ENCODE measurements around the gene ZNF281. TPM values are rescaled to one million over a fixed set of nuclear protein-coding genes. Genes with fewer than 3 reads are reported as not detected.

ZNF281 gene
- total RNA-seq, 1 donor from 2014 or later = 11.5 TPM

GRCh38 chr1:200432586-200432985, 22.8 kb upstream of the ZNF281 start:
- H3K27me3 ChIP-seq (ENCODE audit: control insufficient read depth in 3 of 3, insufficient read depth in 3 of 3, low read length in 3 of 3) = no peaks in the 10 kb centered on the region
- no peaks in the 10 kb centered on the region for H3K9me3 ChIP-seq (ENCODE audit: control insufficient read depth in 3 of 3, low read length in 3 of 3)
- H3K36me3 ChIP-seq (ENCODE audit: control insufficient read depth in 3 of 3, insufficient read depth in 3 of 3, low read length in 3 of 3) = no peaks in the 10 kb centered on the region
- H3K4me3 ChIP-seq (ENCODE audit: low read length in 3 of 3) = no peak overlapping the region
- peaks cover 0 to 1% (median 0%) of the 10 kb centered on the region in 3 donors for H3K4me1 ChIP-seq (ENCODE audit: control insufficient read depth in 3 of 3, insufficient read depth in 3 of 3, low read length in 3 of 3)
- H3K27ac ChIP-seq (ENCODE audit: low read depth, low read length) = no peak overlapping the region
- no peak overlapping the region for H3K9ac ChIP-seq (ENCODE audit: low read depth in 1 of 3, low read length in 3 of 3)

- H3K36me3 ChIP-seq (ENCODE audit: control insufficient read depth in 3 of 3, insufficient read depth in 3 of 3, low read length in 3 of 3) = no peaks in the 10 kb centered on the region
- H3K27ac ChIP-seq (ENCODE audit: low read depth, low read length) = no peak overlapping the region
- H3K9ac ChIP-seq (ENCODE audit: low read depth in 1 of 3, low read length in 3 of 3) = no peak overlapping the region
- H3K4me1 ChIP-seq (ENCODE audit: control insufficient read depth in 3 of 3, insufficient read depth in 3 of 3, low read length in 3 of 3) = no peaks in the 10 kb centered on the region
- H3K4me3 ChIP-seq (ENCODE audit: low read length in 3 of 3) = no peak overlapping the region
- H3K27me3 ChIP-seq (ENCODE audit: control insufficient read depth in 3 of 3, insufficient read depth in 3 of 3, low read length in 3 of 3) = no peaks in the 10 kb centered on the region
- no peaks in the 10 kb centered on the region for H3K9me3 ChIP-seq (ENCODE audit: control insufficient read depth in 3 of 3, low read length in 3 of 3)
These were observed 19.4 kb upstream of the ZNF281 start for GRCh38 chr1:200429221-200429751.

GRCh38 chr1:200428482-200429205, 18.8 kb upstream of the ZNF281 start:
- no peaks in the 10 kb centered on the region for H3K36me3 ChIP-seq (ENCODE audit: control insufficient read depth in 3 of 3, insufficient read depth in 3 of 3, low read length in 3 of 3)
- no peak overlapping the region for H3K4me3 ChIP-seq (ENCODE audit: low read length in 3 of 3)
- no peaks in the 10 kb centered on the region for H3K4me1 ChIP-seq (ENCODE audit: control insufficient read depth in 3 of 3, insufficient read depth in 3 of 3, low read length in 3 of 3)
- H3K9me3 ChIP-seq (ENCODE audit: control insufficient read depth in 3 of 3, low read length in 3 of 3) = no peaks in the 10 kb centered on the region
- no peaks in the 10 kb centered on the region for H3K27me3 ChIP-seq (ENCODE audit: control insufficient read depth in 3 of 3, insufficient read depth in 3 of 3, low read length in 3 of 3)
- no peak overlapping the region for H3K9ac ChIP-seq (ENCODE audit: low read depth in 1 of 3, low read length in 3 of 3)
- no peak overlapping the region for H3K27ac ChIP-seq (ENCODE audit: low read depth, low read length)

- H3K36me3 ChIP-seq (ENCODE audit: control insufficient read depth in 3 of 3, insufficient read depth in 3 of 3, low read length in 3 of 3) = no peaks in the 10 kb centered on the region
- H3K4me1 ChIP-seq (ENCODE audit: control insufficient read depth in 3 of 3, insufficient read depth in 3 of 3, low read length in 3 of 3) = no peaks in the 10 kb centered on the region
- no peak overlapping the region for H3K9ac ChIP-seq (ENCODE audit: low read depth in 1 of 3, low read length in 3 of 3)
- no peak overlapping the region for H3K4me3 ChIP-seq (ENCODE audit: low read length in 3 of 3)
- H3K27ac ChIP-seq (ENCODE audit: low read depth, low read length) = no peak overlapping the region
- no peaks in the 10 kb centered on the region for H3K27me3 ChIP-seq (ENCODE audit: control insufficient read depth in 3 of 3, insufficient read depth in 3 of 3, low read length in 3 of 3)
- no peaks in the 10 kb centered on the region for H3K9me3 ChIP-seq (ENCODE audit: control insufficient read depth in 3 of 3, low read length in 3 of 3)
These were observed 17.9 kb upstream of the ZNF281 start for GRCh38 chr1:200427744-200428143.

- H3K27ac ChIP-seq (ENCODE audit: low read depth, low read length) = no peak overlapping the region
- H3K4me3 ChIP-seq (ENCODE audit: low read length in 3 of 3) = no peak overlapping the region
- no peak overlapping the region for H3K9ac ChIP-seq (ENCODE audit: low read depth in 1 of 3, low read length in 3 of 3)
- H3K4me1 ChIP-seq (ENCODE audit: control insufficient read depth in 3 of 3, insufficient read depth in 3 of 3, low read length in 3 of 3) = no peaks in the 10 kb centered on the region
- H3K9me3 ChIP-seq (ENCODE audit: control insufficient read depth in 3 of 3, low read length in 3 of 3) = no peaks in the 10 kb centered on the region
- no peaks in the 10 kb centered on the region for H3K27me3 ChIP-seq (ENCODE audit: control insufficient read depth in 3 of 3, insufficient read depth in 3 of 3, low read length in 3 of 3)
- H3K36me3 ChIP-seq (ENCODE audit: control insufficient read depth in 3 of 3, insufficient read depth in 3 of 3, low read length in 3 of 3) = no peaks in the 10 kb centered on the region
These were observed 16.4 kb upstream of the ZNF281 start for GRCh38 chr1:200426196-200426595.

GRCh38 chr1:200423235-200423634, 13.4 kb upstream of the ZNF281 start:
- no peak overlapping the region for H3K9ac ChIP-seq (ENCODE audit: low read depth in 1 of 3, low read length in 3 of 3)
- no peak overlapping the region for H3K27ac ChIP-seq (ENCODE audit: low read depth, low read length)
- H3K4me1 ChIP-seq (ENCODE audit: control insufficient read depth in 3 of 3, insufficient read depth in 3 of 3, low read length in 3 of 3) = no peaks in the 10 kb centered on the region
- H3K4me3 ChIP-seq (ENCODE audit: low read length in 3 of 3) = no peak overlapping the region
- H3K36me3 ChIP-seq (ENCODE audit: control insufficient read depth in 3 of 3, insufficient read depth in 3 of 3, low read length in 3 of 3) = no peaks in the 10 kb centered on the region
- no peaks in the 10 kb centered on the region for H3K27me3 ChIP-seq (ENCODE audit: control insufficient read depth in 3 of 3, insufficient read depth in 3 of 3, low read length in 3 of 3)
- H3K9me3 ChIP-seq (ENCODE audit: control insufficient read depth in 3 of 3, low read length in 3 of 3) = no peaks in the 10 kb centered on the region

GRCh38 chr1:200422211-200422610, 12.4 kb upstream of the ZNF281 start:
- Histone ChIP-seq H3K9ac (ENCODE audit: low read depth in 1 of 3, low read length in 3 of 3) (no peak overlapping the region), H3K27ac (ENCODE audit: low read depth, low read length) (no peak overlapping the region), H3K9me3 (ENCODE audit: control insufficient read depth in 3 of 3, low read length in 3 of 3) (no peaks in the 10 kb centered on the region), H3K36me3 (ENCODE audit: control insufficient read depth in 3 of 3, insufficient read depth in 3 of 3, low read length in 3 of 3) (no peaks in the 10 kb centered on the region), H3K4me1 (ENCODE audit: control insufficient read depth in 3 of 3, insufficient read depth in 3 of 3, low read length in 3 of 3) (no peaks in the 10 kb centered on the region), H3K4me3 (ENCODE audit: low read length in 3 of 3) (no peak overlapping the region), H3K27me3 (ENCODE audit: control insufficient read depth in 3 of 3, insufficient read depth in 3 of 3, low read length in 3 of 3) (no peaks in the 10 kb centered on the region)

- Histone ChIP-seq H3K27ac (ENCODE audit: low read depth, low read length) (peak overlapping the region; percentile 21), H3K27me3 (ENCODE audit: control insufficient read depth in 3 of 3, insufficient read depth in 3 of 3, low read length in 3 of 3) (no peaks in the 10 kb centered on the region), H3K9me3 (ENCODE audit: control insufficient read depth in 3 of 3, low read length in 3 of 3) (no peaks in the 10 kb centered on the region), H3K9ac (ENCODE audit: low read depth in 1 of 3, low read length in 3 of 3) (no peak overlapping the region), H3K4me3 (ENCODE audit: low read length in 3 of 3) (no peak overlapping the region), H3K4me1 (ENCODE audit: control insufficient read depth in 3 of 3, insufficient read depth in 3 of 3, low read length in 3 of 3) (peaks cover 5 to 9% (median 6%) of the 10 kb centered on the region in 3 donors), H3K36me3 (ENCODE audit: control insufficient read depth in 3 of 3, insufficient read depth in 3 of 3, low read length in 3 of 3) (no peaks in the 10 kb centered on the region)
These were observed 6.2 kb upstream of the ZNF281 start for GRCh38 chr1:200415789-200416593.

GRCh38 chr1:200415227-200415626, 5.4 kb upstream of the ZNF281 start:
- Histone ChIP-seq H3K27ac (ENCODE audit: low read depth, low read length) (no peak overlapping the region), H3K27me3 (ENCODE audit: control insufficient read depth in 3 of 3, insufficient read depth in 3 of 3, low read length in 3 of 3) (no peaks in the 10 kb centered on the region), H3K9me3 (ENCODE audit: control insufficient read depth in 3 of 3, low read length in 3 of 3) (no peaks in the 10 kb centered on the region), H3K36me3 (ENCODE audit: control insufficient read depth in 3 of 3, insufficient read depth in 3 of 3, low read length in 3 of 3) (no peaks in the 10 kb centered on the region), H3K4me3 (ENCODE audit: low read length in 3 of 3) (no peak overlapping the region), H3K4me1 (ENCODE audit: control insufficient read depth in 3 of 3, insufficient read depth in 3 of 3, low read length in 3 of 3) (peaks cover 5 to 11% (median 9%) of the 10 kb centered on the region in 3 donors), H3K9ac (ENCODE audit: low read depth in 1 of 3, low read length in 3 of 3) (no peak overlapping the region)

- Histone ChIP-seq H3K27ac (ENCODE audit: low read depth, low read length) (no peak overlapping the region), H3K9me3 (ENCODE audit: control insufficient read depth in 3 of 3, low read length in 3 of 3) (no peaks in the 10 kb centered on the region), H3K4me1 (ENCODE audit: control insufficient read depth in 3 of 3, insufficient read depth in 3 of 3, low read length in 3 of 3) (peaks cover 5 to 13% (median 9%) of the 10 kb centered on the region in 3 donors)
These were observed 4.8 kb upstream of the ZNF281 start for GRCh38 chr1:200414657-200415056.

More at GRCh38 chr1:200414657-200415056, 4.8 kb upstream of the ZNF281 start:
- H3K9ac ChIP-seq (ENCODE audit: low read depth in 1 of 3, low read length in 3 of 3) = no peak overlapping the region
- no peaks in the 10 kb centered on the region for H3K27me3 ChIP-seq (ENCODE audit: control insufficient read depth in 3 of 3, insufficient read depth in 3 of 3, low read length in 3 of 3)
- no peaks in the 10 kb centered on the region for H3K36me3 ChIP-seq (ENCODE audit: control insufficient read depth in 3 of 3, insufficient read depth in 3 of 3, low read length in 3 of 3)
- no peak overlapping the region for H3K4me3 ChIP-seq (ENCODE audit: low read length in 3 of 3)
